CD4-positive, alpha-beta T cell treated with Interleukin-15 for 4 hours (primary cell): ENCODE data around the gene PLET1.
A peak's percentile ranks its signal among the peaks of the same experiment; 100 is the strongest.

Experiments
- DNase-seq: peaks from one replicate; pipeline ENCODE4 v3.0.0-alpha.2; 2020; ENCODE audit warnings: low spot score

PLET1 gene

GRCh38 chr11:112281726-112282125 lies 21.1 kb upstream of the PLET1 start:
- DNase-seq = no peak

DNA sequence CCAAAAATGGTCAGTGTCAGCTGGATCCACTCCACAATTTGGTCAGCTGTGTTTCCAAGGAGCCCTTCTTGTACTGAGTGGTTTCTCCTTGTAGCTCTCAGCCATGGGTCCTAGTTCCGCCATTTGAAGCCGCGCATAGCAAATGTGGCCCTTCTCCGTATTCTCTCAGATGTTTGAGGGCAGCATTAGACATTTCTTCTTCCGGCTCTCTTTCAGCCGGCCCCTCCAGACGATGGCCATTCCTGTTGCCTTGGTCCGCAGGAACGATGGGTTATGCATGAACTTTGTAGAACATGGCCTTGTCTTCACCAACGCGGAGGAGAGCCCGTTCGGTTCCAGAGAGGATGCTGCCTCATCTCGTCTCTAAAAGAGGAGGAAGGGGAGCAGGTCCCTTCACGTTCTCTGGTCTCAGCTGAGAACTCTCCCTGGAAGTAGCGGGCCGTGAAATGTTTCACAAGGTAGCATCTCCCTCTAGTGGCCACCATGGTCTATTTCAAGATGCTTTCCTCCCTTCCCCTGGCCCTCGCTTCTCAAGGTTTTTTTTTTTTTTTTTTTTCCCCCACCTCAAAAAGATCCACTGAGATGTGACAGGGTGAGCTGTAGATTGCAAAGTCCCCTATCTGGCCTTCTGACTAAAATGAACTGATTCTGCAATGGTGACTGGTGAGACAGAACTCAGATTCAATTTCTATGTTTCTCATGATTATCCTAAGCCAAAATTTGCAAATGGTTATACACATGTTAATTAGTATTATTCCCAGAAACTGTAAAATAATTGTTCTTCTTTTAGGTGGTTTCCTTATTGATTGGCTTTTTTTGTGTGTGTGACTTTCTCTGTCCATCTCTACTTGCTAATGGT lies 19.8 kb upstream of the PLET1 start:
- peak; percentile 81 for DNase-seq

- DNase-seq = peak; percentile 77
These were observed 19.2 kb upstream of the PLET1 start for GRCh38 chr11:112279901-112280267.

DNA sequence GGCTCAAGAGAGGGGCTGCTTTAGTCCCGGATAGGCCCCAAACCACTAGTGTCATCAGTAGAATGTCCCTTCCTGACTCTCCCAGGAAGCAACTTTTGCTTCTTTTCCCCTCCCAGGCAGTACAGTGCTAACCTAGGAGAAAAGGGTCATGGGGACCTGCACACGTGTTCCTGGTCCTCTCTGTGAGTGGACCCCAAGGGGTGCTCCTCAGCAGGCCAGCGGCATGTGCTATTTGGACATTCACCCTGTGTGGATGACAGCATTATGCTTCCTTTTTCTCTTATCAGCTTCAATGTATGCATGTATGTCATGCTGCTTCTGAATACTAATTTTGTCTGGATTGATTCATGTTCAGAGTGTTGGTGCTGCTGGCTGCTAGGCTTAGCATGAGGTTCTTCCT lies 18.1 kb upstream of the PLET1 start:
- no peak for DNase-seq

- no peak for DNase-seq
These were observed 17.3 kb upstream of the PLET1 start for GRCh38 chr11:112277941-112278340.

DNA sequence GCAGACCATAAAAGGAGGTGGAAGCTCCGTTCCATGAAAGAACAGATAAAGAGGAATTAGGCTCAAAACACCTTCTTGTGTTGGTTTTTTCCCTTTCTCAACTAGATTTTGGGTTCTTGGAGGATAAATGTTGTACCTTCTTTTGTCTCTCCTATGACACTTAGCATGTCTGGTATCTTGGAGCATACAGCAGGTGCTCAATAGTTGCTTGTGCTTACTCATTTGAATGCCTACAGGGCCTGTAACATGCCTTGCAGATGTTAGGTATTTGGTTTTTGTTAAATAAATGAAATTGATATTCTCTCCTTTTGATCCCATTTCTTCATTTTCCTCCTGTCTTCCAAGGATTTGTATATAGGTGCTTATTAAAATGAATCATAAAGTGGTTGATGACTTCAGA lies 16.4 kb upstream of the PLET1 start:
- DNase-seq = no peak

DNA sequence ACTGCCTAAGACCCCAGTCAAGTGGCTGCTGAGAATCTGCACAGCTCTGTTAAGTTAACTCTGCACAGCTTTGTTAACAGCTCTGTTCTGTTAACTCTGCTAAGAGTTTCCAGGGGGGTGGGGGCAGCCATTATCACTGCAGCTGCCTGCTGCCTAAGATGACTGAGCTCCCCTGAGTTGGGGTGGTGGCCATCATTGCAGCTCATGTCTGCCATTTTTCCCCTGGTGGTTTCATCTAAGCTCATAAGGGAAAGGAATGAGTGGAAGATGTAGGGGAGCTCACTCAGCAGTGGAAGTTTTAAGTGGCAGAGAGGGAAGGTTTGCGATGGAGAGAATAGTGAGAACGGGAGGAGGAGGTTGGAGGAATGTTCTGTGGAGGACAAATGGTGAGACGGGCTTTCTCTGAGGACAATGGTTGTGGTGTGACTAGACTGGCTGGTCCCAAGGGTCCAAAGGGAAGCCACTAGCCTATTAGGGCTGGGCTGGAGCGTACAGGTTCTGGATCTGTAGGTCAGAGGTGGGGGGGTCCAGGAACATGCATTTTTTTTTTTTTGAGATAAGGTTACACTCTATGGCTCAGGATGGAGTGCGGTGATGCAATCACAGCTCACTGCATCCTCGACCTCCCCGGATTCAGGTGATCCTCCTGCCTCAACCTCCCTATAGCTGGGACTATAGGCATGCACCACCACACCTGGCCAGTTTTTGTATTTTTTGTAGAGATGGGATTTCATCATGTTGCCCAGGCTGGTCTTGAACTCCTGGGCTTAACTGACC lies 13.5 kb upstream of the PLET1 start:
- no peak for DNase-seq

DNA sequence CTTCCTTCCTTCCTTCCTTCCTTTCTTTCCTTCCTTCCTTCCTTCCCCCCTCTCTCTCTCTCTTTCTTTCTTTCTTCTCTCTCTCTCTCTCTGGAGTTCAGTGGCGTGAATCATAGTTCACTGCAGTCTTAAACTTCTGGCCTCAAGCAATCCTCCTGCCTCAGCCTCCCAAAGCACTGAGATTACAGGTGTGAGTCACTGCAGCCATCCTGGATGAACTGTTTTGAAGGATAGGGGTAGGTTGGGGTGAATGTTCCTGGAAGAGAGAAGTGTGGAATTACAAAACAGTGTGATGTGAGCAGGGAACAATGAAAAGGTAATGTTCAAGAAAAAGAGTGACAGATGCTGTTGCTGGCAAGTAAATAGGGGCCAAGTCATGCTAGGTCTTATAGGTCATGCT lies 12.4 kb upstream of the PLET1 start:
- DNase-seq = no peak

DNA sequence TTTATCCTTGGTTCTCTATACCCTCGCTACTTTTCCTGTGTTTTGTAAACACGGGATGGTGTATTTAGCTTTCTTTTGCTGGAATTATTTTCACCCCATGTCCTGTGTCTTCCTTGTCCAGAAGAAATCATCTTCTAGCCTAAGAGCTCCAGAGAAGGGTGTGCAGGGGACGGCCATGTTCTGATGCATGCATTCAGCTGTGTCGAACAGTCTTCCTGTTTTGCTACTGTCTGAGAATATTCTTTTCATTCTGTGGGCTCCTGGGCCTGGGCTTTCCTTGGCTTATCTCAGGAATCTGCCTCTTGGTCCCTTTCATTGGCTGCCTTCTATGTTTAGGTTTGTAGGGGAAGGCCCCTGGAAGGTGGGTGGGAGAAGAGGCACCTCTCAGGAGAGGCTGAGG lies 10.6 kb upstream of the PLET1 start:
- no peak for DNase-seq

GRCh38 chr11:112270551-112271180 lies 10.0 kb upstream of the PLET1 start:
- no peak for DNase-seq

- DNase-seq = no peak
These were observed 8.5 kb upstream of the PLET1 start for GRCh38 chr11:112269139-112269538.

DNA sequence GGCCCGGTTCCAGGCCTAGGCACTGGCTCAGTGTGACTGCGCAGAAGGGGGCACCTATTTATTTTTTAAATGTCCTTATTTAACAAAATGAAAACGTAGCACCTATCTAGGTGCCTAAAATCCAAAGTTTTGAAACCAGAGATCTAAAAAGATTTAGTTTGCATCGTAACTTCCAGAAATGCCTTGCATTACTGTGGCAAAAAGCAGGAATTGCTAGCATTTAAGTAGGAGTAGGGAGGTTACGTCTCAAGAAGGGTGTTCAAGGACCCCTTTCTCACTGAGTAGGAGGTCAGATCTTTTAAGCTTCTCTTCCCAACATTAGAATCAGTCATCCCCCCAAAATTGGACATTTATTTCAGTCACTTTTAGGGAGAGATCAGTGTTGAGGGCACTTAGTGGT lies 7.7 kb upstream of the PLET1 start:
- DNase-seq = no peak

DNA sequence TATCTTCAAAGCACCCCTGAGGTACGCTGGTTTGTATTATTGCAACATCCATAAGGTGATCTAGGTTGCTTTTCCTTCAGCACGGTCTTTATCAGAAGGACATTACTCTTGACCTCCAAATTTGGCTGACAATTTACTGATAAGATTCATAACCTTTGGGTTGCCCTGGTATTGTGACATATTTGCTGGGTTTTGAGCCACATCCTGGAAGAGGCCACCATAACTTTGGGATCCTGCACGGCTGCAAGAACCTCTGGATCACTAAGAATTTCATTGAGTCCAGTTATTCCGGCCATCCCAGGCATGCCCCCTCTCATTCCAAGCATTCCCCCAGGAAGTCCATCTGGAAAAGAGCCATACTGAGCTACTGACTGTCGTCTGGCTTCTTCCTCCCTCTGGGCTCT lies 6.5 kb upstream of the PLET1 start:
- no peak for DNase-seq

- no peak for DNase-seq
These were observed 5.7 kb upstream of the PLET1 start for GRCh38 chr11:112266410-112266778.

GRCh38 chr11:112265659-112266409 lies 5.2 kb upstream of the PLET1 start:
- no peak for DNase-seq

DNA sequence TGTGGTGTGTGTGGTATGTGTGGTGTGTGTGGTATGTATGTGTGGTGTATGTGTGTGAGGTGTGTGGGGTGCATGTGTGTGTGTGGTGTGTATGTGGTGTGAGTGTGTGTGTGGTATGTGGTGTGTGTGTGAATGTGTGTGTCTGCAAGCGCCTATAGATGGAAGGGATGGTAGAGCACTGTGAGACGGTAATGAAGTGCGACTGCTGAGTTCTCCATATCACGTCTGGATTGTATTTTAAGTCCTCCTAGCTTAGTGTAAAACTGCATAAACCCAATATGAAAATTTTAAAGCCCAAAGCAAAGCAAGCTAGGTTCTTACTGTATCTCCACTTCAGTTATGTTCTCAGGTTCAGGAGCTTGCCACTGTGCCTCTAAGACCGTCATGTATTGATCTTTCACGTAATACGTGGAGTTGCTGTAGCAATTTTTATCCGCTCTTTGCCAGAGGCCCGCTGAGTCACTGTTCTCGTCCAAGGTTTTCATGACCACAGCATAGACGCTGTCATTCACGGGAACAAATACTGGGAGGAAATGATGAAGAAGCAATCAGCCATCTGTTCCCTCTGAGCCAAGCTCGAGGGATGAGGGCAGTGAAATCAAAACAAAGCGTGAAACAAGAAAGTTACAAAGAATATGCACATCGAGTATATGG lies 5.5 kb downstream of the PLET1 start:
- no peak for DNase-seq

DNA sequence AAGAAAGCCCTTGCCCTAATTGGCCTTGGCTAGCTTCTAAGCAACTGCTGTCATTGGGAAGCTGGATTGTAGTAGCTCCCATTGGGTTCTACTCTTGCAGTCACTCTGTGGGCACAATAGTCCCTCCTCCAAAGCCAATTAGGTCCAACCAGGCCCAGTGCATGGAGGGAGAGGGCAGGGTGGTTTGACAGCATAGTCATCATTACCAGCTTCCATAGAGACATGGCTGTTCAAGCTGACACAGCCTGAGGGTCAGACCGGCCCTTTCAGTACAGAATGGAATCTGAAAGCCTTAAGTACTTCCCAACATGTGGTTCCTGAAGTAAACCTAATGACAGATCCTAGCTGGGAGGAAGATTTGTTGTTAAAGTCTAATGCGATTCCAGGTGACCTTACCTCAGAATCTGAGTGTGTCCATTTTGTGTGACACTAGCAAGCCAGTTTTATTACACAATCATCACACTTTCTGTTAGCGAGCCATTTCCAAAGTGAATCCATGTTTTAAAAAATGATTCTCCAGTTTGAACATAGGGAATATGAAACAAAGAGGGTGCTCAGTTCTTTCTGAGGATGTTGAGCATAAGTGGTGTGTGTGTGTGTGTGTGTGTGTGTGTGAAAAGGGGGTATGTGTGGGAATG lies 6.9 kb downstream of the PLET1 start:
- no peak for DNase-seq

DNA sequence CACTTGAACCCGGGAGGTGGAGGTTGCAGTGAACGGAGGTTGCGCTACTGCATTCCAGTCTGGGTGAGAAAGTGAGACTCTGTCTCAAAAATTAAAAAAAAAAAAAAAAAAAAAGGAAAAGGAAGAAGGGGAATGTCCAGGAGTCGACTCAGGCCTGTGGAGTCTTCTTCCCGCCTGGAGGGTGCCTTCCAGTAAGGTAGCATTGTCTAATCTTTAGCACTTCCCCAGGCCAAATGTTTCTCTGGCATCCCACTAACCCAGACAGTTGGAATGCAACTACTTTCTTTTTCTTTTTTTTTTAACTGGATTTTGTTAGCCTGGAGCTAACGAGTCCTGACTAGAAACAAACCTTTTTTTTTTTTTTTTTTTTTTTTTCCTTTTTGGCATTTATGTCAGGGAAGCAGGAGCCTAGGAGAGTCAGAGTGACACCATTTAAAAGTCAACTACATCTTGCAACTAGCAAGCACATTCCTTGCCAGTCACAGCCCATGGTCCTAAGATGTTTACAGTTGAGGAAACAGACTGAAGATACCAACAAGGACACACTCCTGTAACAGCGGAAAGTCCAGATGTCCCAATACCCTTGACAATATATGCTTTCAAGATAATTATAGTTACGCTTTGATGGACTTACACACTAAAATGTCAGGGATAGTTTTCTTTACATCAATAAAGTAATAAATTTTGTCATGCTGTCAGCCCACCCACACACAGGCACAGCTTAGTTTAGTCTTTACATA lies 10.6 kb downstream of the PLET1 start:
- no peak for DNase-seq

DNA sequence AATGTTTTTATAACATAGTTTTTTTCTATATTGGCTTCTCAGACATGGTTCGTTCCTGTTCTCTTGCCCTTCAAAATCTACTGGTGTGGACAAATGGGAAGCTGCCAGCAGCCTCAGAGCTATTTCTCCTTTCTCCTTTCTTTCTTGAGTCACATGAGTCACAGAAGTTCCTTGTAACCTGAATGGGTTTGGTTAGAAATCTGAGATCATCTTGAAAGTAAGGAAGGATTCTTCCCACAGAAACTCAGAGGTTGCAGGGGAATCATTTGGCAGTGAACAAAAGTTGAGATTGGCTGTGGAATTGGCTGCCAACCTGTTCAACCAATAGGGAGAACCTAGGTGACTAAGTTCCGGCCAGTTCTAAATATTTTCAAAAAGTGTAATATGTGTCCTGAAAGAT lies 12.5 kb downstream of the PLET1 start:
- DNase-seq = no peak

- DNase-seq = no peak
These were observed 13.5 kb downstream of the PLET1 start for GRCh38 chr11:112247201-112247600.

DNA sequence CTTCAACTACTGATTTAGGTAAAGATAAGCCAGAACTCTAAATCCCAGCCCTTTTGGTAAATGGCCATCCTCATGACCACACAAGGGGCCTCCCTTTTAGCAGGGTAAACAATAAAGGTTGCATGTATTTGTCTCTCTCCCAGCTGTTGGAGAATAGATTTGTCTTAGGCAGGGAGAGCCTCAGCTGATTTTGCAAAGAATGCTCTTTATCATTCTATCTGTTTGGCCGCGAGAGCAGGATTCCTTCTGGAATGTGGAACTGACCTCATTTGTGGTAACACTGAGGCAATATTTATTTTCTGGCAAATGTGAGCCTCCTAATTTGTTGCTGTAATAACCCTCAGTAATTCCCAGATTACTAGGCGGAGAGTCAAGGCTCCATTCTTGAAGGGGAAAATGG lies 19.2 kb downstream of the PLET1 start:
- DNase-seq = no peak
